ENCODE measurements around the gene IFNAR1.
"Not testable (repeated sequence)": the region's sequence is repeated elsewhere in the genome, so short reads cannot be mapped to it uniquely, and the experiment has no call there.

The IFNAR1 gene

DNA sequence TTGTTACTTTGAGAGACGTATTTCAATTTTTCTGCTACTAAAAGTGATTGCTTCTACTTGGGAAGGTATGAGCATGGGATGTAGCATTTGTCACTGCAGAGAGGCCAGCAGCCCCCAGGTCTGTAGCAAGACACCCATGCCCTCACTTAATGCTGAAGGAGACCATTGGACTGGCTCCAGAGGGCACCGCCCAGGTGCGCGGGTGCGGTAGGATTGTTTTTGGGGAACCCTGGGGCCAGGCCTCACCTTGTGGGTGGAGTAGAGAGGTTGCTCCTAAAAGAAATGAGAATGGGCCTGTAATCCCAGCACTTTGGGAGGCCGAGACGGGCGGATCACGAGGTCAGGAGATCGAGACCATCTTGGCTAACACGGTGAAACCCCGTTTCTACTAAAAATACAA lies 47.8 kb downstream of the IFNAR1 start:
- Mint-ChIP-seq H3K4me1 (peaks cover 7% of the 10 kb centered on the region), H3K9me3 (peaks cover 2% of the 10 kb centered on the region), H3K4me3 (no peak overlapping the region), H3K36me3 (no peaks in the 10 kb centered on the region), H3K27ac (no peak overlapping the region)
- ATAC-seq (no peak), DNase-seq (ENCODE audit: low spot score in 2 of 2) (no peak)

DNA sequence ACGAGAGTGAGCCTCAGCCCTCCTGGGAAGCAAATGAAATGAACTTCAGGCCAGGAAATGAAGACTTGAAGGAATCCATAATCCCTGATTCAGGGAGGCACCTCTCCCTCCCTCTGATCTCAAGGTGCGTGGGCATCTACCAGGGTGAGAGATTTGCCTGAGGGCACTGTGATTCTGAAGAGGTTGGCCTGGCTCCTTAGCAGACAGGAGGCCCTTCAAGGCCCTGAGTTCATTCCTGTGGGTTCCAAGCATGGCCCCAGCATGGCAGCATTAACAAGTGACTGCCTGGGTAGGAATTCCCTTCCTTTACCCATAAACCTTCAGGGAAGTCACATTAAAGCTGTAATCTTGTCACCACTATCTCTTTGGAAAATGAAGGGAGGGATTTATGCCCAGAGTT lies 48.7 kb downstream of the IFNAR1 start:
- peaks cover 7% of the 10 kb centered on the region for H3K4me1 Mint-ChIP-seq
- no peak for ATAC-seq
- DNase-seq (ENCODE audit: low spot score in 2 of 2): no peak
- no peaks in the 10 kb centered on the region for H3K36me3 Mint-ChIP-seq
- no peak overlapping the region for H3K4me3 Mint-ChIP-seq
- no peak overlapping the region for H3K27ac Mint-ChIP-seq
- H3K9me3 Mint-ChIP-seq: no peaks in the 10 kb centered on the region

GRCh38 chr21:33374080-33374449 lies 49.3 kb downstream of the IFNAR1 start:
- DNase-seq (ENCODE audit: low spot score in 2 of 2): no peak
- Mint-ChIP-seq H3K27ac (no peak overlapping the region), H3K4me3 (no peak overlapping the region)

DNA sequence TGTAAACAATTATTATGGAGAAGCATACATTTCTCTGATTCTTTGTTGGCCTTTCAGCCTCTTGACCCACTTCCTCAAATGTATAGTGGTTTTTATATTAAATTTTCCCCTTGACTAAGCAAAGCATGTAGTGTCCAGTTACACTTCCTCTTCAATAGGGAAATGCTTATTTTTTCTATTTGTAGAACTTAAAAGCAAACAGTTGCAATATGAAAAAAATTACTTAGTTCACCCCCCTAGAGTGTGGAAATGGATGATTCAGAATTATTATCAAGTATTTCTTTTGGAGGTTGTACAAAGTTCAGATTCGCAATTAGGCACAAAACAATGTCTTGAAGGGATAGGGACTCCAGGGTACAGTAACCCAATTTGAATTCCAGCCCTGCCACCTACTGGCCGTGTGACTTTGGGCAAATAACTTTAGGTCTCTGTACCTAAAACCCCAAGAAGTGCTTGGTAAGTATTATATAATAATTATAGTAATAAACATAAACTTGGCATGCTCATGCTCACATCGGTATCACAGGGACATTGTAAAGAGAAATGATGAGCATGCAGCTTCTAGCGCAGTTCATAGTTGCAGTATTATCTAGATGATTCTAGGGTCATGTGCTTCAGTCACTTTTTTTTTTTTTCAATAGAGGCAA lies 49.8 kb downstream of the IFNAR1 start:
- no peak for DNase-seq (ENCODE audit: low spot score in 2 of 2)
- no peak overlapping the region for H3K4me3 Mint-ChIP-seq
- no peaks in the 10 kb centered on the region for H3K36me3 Mint-ChIP-seq
- peak; percentile 72 for ATAC-seq
- H3K9me3 Mint-ChIP-seq: no peaks in the 10 kb centered on the region
- peaks cover 8% of the 10 kb centered on the region for H3K4me1 Mint-ChIP-seq
- no peak overlapping the region for H3K27ac Mint-ChIP-seq

More at GRCh38 chr21:33374080-33374449, 49.3 kb downstream of the IFNAR1 start:
- Mint-ChIP-seq H3K9me3 (no peaks in the 10 kb centered on the region), H3K4me1 (peaks cover 7% of the 10 kb centered on the region), H3K36me3 (no peaks in the 10 kb centered on the region)
- no peak for ATAC-seq

GRCh38 chr21:33375101-33375644 lies 50.4 kb downstream of the IFNAR1 start:
- Mint-ChIP-seq H3K4me3 (no peak overlapping the region), H3K27ac (no peak overlapping the region), H3K9me3 (no peaks in the 10 kb centered on the region), H3K4me1 (peaks cover 14% of the 10 kb centered on the region), H3K36me3 (no peaks in the 10 kb centered on the region)
- no peak for DNase-seq (ENCODE audit: low spot score in 2 of 2)
- no peak for ATAC-seq

- Mint-ChIP-seq H3K4me3 (no peak overlapping the region), H3K4me1 (peaks cover 36% of the 10 kb centered on the region), H3K36me3 (peaks cover 6% of the 10 kb centered on the region), H3K27ac (no peak overlapping the region), H3K9me3 (no peaks in the 10 kb centered on the region)
- no peak for DNase-seq (ENCODE audit: low spot score in 2 of 2)
- ATAC-seq: no peak
These were observed 52.6 kb downstream of the IFNAR1 start for GRCh38 chr21:33377221-33377920.

DNA sequence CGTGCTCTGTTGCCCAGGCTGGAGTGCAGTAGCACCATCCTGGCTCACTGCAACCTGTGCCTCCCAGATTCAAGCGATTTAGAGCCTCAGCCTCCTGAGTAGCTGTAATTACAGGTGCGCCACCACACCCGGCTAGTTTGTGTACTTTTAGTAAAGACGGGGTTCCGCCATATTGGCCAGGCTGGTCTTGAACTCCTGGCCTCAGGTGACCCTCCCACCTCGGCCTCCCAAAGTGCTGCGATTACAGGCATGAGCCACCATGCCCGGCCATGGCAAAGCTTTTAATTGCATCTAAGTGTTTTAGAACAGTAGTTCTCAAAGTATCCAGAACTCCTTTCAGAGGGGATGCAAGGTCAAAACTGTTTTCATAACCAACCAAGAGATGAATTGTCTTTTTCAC lies 53.3 kb downstream of the IFNAR1 start:
- DNase-seq (ENCODE audit: low spot score in 2 of 2) (no peak), ATAC-seq (no peak)
- H3K9me3 Mint-ChIP-seq: no peaks in the 10 kb centered on the region
- H3K4me1 Mint-ChIP-seq: peaks cover 43% of the 10 kb centered on the region
- peaks cover 6% of the 10 kb centered on the region for H3K36me3 Mint-ChIP-seq
- no peak overlapping the region for H3K4me3 Mint-ChIP-seq
- H3K27ac Mint-ChIP-seq: no peak overlapping the region

- ATAC-seq; DNase-seq (ENCODE audit: low spot score in 2 of 2); H3K36me3 Mint-ChIP-seq; H3K9me3 Mint-ChIP-seq; H3K27ac Mint-ChIP-seq: not testable (repeated sequence)
- H3K4me3 Mint-ChIP-seq: peak overlapping the region; percentile 52
- H3K4me1 Mint-ChIP-seq: peaks cover 59% of the 10 kb centered on the region
These were observed 55.2 kb downstream of the IFNAR1 start for GRCh38 chr21:33379934-33380333.

DNA sequence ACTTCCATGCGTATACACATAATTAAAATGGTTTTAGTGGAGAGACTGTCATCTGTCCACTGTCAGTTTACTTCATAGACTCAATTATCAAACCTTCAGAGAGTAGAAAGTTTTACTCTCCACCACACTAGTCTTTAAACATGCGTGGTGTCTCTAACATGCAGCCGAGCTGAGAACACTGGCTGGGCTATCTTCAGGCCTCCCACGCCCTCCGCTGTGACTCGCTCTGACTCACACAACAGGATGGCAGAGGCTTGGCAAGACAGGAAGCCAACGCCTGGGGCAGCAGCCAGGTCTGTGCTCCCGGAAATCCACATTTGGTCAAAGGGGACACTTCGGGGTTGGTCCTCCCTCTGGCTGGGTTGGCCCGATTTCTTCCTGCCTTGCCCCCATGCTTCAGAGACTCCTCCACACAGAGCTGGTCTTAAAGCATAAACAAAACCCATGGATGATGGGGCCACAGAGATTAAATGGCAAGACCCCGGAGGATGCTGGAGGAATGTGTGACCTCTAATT lies 55.8 kb downstream of the IFNAR1 start:
- Mint-ChIP-seq H3K9me3 (no peaks in the 10 kb centered on the region), H3K27ac (peak overlapping the region; percentile 51), H3K4me3 (peak overlapping the region; percentile 52), H3K36me3 (peaks cover 6% of the 10 kb centered on the region), H3K4me1 (peaks cover 59% of the 10 kb centered on the region)
- peak; percentile 63 to 86 for DNase-seq (ENCODE audit: low spot score in 2 of 2)
- peak; percentile 89 for ATAC-seq

DNA sequence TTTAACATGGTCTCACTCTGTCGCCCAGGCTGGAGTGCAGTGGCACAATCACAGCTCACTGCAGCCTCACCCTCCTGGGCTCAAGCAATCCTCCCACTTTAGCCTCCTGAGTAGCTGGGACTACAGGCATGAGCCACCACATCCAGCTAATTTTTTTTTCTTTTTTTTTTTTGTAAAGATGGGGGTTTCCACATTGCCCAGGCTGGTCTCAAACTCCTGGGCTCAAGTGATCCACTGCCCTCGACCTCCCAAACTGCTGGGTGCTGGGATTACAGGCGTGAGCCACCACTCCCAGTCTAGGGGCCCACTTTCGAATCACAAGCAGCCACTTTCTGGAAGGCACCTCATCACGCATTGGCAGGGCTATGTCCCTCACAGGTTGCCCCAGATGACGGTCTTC lies 56.6 kb downstream of the IFNAR1 start:
- H3K4me1 Mint-ChIP-seq: peaks cover 59% of the 10 kb centered on the region
- ATAC-seq; H3K9me3 Mint-ChIP-seq; H3K36me3 Mint-ChIP-seq; DNase-seq (ENCODE audit: low spot score in 2 of 2): not testable (repeated sequence)
- H3K27ac Mint-ChIP-seq: peak overlapping the region; percentile 51
- H3K4me3 Mint-ChIP-seq: peak overlapping the region; percentile 52

DNA sequence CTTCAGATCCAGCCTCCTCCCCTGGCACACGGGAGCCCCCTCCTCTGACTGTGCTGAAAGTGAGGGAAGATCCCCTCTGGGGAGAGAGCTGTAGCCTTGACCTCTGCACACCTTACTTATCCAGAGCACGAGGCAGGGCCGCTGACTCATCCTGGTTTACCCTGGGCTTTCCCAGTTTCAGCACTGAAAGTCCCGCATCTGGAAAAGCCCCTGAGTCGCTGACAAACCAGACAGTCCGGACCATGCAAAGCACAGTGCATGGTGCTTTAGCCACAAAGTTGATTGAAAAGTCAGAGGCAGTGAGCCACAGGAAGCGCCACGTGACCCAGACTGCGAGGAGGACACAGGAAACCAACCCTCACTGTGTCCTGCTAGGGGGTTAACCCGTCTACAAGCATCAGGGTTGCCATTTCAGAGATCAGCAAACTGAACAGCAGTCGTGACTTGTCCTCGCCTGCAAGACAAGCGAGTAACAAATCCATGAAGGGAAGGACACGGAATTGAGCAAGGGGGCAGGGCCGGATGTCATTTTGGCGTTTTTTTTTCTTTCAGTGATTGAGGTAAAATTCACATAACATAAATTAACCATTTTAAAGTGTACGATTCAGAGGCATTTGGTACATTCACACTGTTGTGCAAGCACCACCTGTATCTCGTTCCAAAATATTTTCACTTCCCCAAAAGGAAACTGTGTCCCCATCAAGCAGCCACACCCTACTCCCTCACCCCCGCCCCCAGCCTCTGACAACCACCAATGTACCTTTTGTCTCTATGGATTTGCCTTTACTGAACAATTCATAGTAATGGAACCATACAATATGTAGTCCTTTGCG lies 58.5 kb downstream of the IFNAR1 start:
- H3K4me1 Mint-ChIP-seq: peaks cover 59% of the 10 kb centered on the region
- H3K9me3 Mint-ChIP-seq: no peaks in the 10 kb centered on the region
- ATAC-seq: peak; percentile 84
- peak overlapping the region; percentile 52 for H3K4me3 Mint-ChIP-seq
- H3K27ac Mint-ChIP-seq: no peak overlapping the region
- peak; percentile 36 to 83 for DNase-seq (ENCODE audit: low spot score in 2 of 2)
- H3K36me3 Mint-ChIP-seq: peaks cover 6% of the 10 kb centered on the region

GRCh38 chr21:33384841-33385331 lies 60.1 kb downstream of the IFNAR1 start:
- Mint-ChIP-seq H3K4me3 (peak overlapping the region; percentile 52), H3K9me3 (no peaks in the 10 kb centered on the region), H3K36me3 (peaks cover 6% of the 10 kb centered on the region), H3K4me1 (peaks cover 56% of the 10 kb centered on the region), H3K27ac (no peak overlapping the region)
- DNase-seq (ENCODE audit: low spot score in 2 of 2) (peak in 1 of 2 donors; percentile 70), ATAC-seq (peak; percentile 69)

DNA sequence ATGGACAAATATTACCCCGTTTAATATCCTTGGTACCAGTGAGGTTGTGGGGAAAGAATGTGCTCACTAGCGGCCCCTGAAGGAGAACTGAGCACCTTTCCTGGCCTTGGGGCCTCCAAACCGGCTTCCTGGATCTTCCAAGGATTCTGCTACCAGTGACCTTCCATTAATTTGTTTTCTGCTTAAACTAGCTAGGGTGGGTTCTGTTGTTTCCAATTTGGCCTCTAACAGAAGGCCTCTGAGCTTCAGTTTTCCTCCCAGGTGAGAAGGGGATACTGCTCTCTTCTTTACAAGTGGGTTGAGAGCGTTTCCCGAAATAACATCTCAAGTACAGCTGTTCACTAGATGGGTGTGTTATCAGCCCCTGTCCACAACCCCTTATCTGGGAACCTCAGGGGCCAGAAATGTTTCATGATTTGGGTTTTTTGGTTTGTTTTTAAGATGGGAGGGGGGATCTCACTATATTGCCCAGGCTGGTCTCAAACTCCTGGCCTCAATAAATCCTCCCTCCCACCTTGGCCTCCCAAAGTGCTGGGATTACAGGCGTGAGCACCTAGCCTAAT lies 61.5 kb downstream of the IFNAR1 start:
- no peak for DNase-seq (ENCODE audit: low spot score in 2 of 2)
- H3K36me3 Mint-ChIP-seq: peaks cover 6% of the 10 kb centered on the region
- peaks cover 42% of the 10 kb centered on the region for H3K4me1 Mint-ChIP-seq
- no peak for ATAC-seq
- no peaks in the 10 kb centered on the region for H3K9me3 Mint-ChIP-seq
- H3K4me3 Mint-ChIP-seq: no peak overlapping the region
- no peak overlapping the region for H3K27ac Mint-ChIP-seq

DNA sequence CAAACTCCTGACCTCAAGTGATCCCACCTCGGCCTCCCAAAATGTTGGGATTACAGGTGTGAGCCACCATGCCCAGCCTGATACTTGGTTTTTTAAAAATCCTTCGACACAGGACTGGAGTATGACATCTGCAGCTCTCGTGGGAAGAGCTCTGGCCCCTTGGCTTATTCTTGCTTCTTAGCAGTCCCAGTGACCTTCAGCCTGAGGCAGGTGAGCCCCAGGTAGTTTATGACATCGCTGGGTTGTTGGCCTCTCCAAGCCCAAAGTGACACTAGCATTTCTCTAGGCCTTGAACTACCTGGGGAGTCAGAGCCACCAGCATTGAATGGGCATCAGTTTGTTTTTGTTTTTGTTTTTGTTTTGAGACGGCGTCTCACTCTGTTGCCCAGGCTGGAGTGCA lies 62.5 kb downstream of the IFNAR1 start:
- Mint-ChIP-seq H3K4me1 (peaks cover 32% of the 10 kb centered on the region), H3K27ac (no peak overlapping the region), H3K36me3 (no peaks in the 10 kb centered on the region), H3K9me3 (no peaks in the 10 kb centered on the region), H3K4me3 (no peak overlapping the region)
- ATAC-seq (no peak), DNase-seq (ENCODE audit: low spot score in 2 of 2) (no peak)

GRCh38 chr21:33388188-33388587 lies 63.4 kb downstream of the IFNAR1 start:
- no peaks in the 10 kb centered on the region for H3K9me3 Mint-ChIP-seq
- H3K27ac Mint-ChIP-seq: no peak overlapping the region
- DNase-seq (ENCODE audit: low spot score in 2 of 2) (no peak), ATAC-seq (no peak)
- peaks cover 23% of the 10 kb centered on the region for H3K4me1 Mint-ChIP-seq
- no peaks in the 10 kb centered on the region for H3K36me3 Mint-ChIP-seq
- H3K4me3 Mint-ChIP-seq: no peak overlapping the region

Measured in stimulated activated effector memory CD8-positive, alpha-beta T cell treated with anti-CD3 and anti-CD28 coated beads, Interleukin-12 subunit alpha, Interleukin-12 subunit beta, amount 100 ng/mL, for 72 hours (primary cell).